Renal pelvis (tissue), 4 donors: ENCODE results near the gene SLC34A1. TPM values are rescaled to one million over a fixed set of nuclear protein-coding genes. Genes with fewer than 3 reads are reported as not detected.
"Not testable (repeated sequence)": the region's sequence is repeated elsewhere in the genome, so short reads cannot be mapped to it uniquely, and the experiment has no call there.

ENCODE experiments used
- DNase-seq: peaks from one replicate; pipeline ENCODE4 v3.0.0-alpha.2; 2013
- polyA plus RNA-seq, 3 donors: library from polyadenylated mRNA; unstranded; fragments of 120-200 nt; gene quantifications; one replicate each; pipeline ENCODE4 v1.2.1, GENCODE V29; 2013; ENCODE audit not compliant: insufficient read length in 3 of 3

SLC34A1 gene
- polyA plus RNA-seq, 3 donors, result 215 to 304 (median 249) TPM

DNA sequence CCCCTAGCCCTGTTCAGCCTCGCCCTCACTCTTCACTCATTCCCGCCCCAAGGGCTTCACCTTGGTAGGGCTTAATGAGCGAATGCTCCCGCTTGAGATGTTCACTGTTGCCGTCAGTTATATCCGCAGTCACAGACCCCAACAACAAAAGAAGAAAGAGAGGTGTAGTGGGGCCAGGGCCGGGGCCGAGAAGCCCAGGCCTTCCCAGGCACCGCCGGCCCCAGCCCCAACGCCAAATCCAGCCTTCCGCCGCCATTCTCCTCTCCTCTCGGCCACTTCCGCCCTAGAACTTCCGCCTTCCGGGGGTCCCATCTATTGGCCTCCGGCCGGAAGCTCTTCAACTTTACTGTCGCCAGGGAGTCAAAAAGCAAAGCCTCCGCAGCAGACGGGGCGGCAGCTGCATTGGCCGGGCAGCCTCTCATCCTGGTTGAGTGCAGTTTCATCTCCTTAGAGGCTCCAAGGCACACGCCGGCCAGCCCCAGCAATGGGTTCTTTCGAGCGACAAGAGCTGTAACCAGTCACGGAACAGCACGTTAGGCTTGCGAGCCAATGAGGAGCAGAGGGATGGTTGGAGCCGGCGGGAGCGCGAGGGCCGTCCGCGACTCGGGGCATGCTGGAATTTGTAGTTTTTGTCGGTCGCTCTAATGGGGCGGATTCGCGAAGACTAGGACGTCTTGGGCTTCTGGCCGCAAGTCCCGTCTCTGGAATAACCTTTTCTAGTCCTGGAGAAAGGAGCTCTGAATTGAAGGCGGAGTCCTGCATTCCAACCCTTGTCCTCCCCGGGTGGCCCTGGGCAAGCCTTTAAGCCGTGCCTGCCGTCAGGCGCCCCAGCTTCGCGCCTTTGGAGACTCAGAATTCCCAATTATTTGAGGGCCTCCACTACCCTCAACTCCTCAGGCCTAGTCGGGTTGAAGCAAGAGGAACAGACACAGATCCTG lies 32.6 kb upstream of the SLC34A1 start, which contains the start of gene LMAN2:
Gene LMAN2, minus strand, starts transcription at position 277 of the 938 bp plus-strand sequence. Its CDS starts 21 bp downstream, at position 256.
- peak; percentile 96 for DNase-seq

DNA sequence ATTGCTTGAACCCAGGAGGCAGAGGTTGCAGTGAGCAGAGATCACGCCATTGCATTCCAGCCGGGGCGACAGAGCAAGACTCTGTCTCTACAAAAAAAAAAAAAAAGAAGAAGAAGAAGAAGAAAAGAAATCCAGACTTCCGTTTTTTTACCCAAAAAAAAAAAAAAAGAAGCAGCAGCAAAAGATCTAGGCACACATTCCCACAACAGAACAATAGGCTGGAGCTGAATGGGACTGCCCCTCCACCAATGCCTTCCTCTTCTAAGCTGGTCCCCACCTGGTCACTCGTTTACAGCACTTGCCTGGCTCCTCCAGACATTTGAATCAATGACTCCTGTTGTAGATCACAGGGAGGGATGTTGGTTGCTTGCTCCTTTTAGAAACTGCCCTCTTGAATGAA lies 31.1 kb upstream of the SLC34A1 start:
- no peak for DNase-seq

DNA sequence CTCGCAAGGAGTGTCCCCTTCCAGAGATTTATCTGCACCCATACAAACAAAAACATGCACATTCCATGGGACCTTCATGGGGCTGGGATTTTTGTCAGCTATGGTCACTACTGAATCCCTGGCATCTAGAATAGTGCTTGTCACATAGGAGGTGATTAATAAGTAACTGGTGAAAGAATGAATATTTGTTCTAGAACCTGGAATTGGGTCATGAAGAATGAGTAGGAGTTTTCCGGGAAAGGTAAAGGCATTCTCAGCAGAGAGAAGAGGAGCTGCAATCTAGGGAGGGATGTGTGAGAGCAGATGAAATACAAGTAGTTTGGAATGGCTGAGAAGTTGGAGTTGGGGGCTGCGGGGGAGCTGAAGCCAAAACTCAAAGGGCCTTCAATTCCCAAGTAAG lies 30.0 kb upstream of the SLC34A1 start:
- no peak for DNase-seq

DNA sequence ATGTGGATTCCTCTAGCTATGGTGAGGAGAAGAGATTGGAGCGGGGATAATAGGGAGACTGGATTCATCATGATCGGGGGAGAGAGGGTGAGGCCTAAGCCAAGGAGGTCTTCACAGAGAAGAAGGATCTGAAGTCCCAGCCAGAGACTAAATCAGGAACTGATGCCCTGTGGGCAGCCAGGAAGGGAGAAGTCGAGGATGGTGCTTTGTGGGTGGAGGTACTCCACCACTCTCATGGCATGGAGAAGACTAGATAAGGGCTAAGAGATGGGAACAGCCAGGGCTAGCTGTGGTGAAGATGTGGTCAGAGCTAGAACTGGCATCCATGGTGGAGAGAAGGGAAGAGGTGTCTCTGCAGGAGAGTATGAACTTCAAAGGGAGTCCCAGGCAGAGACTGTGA lies 29.5 kb upstream of the SLC34A1 start:
- no peak for DNase-seq

DNA sequence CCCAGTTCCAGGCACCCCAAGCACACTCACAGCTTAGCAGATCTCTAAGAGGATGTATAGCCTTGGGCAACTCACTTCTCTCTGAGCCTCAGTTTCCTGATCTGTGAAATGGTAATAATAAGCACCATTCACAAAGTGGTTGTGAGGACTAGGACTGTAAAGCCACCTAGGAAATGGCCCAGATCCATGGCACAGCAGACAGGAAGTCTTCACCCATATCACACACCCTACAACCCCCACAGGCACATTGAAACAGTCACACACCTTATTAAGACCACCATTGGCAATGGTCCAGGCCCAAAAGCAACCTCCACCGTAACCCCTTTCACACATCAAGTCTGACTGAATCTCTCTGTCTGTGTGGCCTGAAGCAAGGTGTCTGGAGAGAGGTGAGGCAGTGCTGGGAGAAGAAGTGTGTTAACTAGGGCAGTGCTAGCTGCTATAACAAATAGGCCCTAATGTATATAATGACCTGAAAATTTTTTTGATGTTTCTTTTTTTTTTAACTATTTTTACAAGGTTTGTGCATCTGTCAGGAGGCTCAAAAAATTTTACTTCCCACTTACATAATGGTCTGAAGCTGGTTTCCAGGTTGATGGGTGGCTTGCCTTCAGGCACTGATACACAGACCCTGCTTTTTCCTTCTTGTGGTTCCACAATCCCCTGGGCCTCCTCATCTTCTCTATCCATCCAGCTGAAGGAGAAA lies 28.9 kb upstream of the SLC34A1 start:
- DNase-seq, result no peak

DNA sequence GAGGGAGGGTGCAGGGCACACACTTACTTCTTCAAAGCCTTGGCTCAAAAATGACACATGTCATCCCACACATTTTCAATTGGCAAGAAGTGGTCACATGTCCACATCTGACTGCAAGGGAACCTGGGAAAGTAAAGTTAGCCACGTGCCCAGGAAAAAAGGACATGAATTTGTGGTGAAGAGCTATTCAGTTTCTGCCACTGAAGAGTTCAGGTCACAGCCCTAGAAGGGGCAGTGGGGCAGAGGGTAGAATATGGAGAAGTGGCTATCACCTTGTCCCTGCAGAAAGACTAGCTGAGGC lies 28.4 kb upstream of the SLC34A1 start:
- DNase-seq, result no peak

DNA sequence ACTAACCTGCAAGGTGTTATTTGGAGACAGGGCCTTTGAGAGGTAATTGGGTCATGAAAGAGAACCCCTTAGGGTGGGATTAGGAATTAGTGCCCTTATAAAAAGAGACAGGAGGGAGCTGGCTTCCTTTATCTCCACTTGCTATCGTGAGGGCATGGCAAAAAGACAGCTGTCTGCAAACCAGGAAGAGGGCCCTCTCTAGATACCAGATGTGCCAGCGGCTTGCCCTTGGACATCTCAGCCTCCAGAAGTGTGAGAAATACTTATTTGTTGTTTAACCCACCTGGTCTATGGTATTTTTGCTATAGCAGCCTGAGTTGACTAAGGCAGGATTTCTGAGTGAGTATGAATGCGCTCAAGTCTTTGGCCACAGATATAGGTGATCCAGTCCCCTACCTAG lies 27.5 kb upstream of the SLC34A1 start:
- DNase-seq, result no peak

DNA sequence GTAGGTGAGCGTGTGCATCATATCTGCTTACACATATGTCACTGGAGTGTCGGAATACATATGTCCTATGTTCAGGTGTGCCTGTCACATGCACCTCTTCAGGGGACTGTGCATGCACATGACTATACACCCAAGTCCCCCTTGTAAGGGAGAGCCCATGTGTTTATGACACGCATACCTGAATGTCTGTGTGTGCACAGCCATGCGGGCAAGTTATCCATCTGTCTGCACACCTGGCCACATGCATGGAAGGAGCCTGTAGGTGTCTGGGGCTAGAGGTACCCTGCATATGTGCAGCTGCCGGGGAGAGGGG lies 27.1 kb upstream of the SLC34A1 start:
- DNase-seq, result no peak

DNA sequence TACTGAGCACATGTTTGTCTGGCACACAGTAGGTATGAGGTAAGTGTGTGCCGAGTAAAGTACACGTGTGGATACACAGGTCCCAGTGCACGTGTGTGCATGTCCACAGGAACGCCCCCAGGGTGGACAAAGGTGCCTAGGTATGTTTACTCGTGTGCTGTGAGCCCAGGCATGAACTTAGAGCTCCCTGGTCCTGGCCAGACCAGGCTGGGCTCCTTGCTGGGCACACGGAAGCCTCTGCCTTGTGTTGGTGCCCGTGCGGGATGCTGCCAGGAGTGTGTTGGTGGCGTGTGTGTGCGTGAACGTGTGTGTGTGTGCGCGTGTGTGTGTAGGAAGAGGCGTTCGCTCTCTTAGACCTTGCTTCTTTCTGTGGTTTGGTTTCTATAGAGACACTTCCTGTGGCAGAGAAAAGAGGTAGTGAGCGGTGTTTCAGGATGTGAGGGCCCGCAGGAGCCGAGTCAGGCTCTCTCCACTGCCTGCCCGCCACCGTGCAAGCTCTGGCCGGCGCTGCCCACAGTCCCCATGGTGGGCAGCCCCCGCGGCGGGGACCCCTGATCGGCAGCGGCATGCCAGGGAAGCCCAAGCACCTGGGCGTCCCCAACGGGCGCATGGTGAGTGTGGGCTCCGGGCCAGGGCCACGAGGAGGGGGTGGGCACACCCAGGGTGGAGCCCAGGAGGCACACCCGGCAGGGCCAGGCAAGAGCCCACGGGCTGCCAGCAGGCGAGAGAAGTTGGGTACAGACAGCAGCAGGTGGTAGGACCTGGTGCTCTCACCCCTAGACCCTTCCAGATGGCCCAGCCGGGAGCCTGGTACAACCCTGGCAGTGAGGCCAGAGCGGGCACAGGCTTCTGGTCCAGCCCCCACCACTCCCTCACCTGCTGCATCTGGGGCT lies 26.5 kb upstream of the SLC34A1 start, which contains the start of gene RGS14:
Gene RGS14, plus strand, starts transcription at position 466 of the 893 bp plus-strand sequence. Its CDS starts 101 bp downstream, at position 567.
- DNase-seq, result no peak

DNA sequence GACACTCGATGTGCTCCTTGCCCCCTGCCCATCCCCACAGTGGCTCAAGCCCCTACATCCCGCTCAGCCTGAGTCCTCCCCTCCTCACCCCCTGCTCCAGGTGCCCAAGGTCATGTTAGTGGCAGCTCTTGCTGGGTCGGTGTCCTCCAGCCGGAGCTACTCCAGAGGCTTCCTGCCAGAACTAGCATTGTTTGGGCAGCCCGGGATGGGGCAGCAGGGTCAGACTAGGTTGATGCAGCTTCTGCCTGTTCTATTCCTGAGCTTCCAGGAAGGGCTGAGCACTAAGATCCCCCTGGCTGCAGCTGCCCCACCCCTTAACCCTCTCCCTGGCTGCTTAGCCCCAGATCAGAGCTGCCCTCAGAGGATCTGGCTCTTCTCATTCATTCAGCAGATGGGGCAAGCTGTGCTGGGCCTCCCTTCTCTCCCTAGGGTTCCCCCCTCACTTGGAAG lies 25.8 kb upstream of the SLC34A1 start:
- no peak for DNase-seq

DNA sequence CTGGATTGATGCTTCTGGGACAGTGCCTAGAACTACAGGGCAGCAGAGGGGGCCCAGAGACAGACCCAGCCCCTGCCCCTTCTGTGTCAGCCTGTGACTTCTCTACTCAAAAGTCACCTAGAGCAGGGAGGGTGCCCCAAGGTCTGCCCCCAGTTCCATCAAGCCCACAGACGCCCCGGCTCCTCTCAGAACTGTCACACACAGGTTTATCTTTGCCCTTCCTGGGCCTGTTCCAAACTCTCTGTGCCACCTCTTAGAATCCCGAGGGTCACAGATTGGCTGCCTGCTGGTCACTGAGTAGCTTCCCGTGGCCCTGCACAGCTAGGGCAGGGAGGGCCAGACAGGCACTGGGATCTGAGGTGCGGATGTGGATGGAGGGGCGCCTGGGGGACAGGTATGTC lies 24.8 kb upstream of the SLC34A1 start:
- DNase-seq, result no peak

DNA sequence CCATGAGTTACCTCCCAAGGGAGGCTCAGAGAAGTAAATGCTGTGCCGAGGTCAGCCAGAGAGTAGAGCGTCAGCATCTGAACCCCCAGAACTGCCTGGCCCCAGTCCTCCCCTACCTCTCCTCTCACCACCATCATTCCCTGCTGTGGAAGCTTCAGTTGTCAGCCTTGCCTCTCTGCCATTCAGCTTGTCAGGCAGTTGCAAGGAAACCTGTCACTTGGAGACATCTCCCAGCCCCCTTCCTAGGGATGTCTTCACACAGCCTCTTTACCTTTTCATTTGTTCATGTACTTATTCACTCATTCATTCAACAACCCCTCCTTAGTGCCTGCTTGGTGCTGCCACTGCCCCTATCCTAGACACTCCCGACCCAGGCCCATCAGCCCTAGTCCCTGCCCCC lies 24.4 kb upstream of the SLC34A1 start:
- no peak for DNase-seq

DNA sequence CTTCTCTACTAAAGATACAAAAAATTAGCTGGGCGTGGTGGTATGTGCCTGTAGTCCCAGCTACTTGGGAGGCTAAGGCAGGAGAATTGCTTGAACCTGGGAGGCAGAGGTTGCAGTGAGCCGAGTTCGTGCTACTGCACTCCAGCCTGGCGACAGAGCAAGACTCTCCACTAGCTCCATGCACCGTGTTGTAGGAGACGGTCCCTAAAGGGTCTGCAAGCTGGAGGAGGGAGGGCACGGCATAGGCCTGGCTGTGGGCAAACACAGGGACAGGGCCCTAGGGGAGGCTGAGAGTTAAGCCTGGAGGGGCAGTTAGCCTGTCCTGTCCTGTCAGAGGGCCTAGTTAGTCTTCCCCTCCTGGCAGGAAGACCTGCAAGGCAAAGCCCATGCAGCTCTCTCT lies 23.5 kb upstream of the SLC34A1 start:
- not testable (repeated sequence) for DNase-seq

DNA sequence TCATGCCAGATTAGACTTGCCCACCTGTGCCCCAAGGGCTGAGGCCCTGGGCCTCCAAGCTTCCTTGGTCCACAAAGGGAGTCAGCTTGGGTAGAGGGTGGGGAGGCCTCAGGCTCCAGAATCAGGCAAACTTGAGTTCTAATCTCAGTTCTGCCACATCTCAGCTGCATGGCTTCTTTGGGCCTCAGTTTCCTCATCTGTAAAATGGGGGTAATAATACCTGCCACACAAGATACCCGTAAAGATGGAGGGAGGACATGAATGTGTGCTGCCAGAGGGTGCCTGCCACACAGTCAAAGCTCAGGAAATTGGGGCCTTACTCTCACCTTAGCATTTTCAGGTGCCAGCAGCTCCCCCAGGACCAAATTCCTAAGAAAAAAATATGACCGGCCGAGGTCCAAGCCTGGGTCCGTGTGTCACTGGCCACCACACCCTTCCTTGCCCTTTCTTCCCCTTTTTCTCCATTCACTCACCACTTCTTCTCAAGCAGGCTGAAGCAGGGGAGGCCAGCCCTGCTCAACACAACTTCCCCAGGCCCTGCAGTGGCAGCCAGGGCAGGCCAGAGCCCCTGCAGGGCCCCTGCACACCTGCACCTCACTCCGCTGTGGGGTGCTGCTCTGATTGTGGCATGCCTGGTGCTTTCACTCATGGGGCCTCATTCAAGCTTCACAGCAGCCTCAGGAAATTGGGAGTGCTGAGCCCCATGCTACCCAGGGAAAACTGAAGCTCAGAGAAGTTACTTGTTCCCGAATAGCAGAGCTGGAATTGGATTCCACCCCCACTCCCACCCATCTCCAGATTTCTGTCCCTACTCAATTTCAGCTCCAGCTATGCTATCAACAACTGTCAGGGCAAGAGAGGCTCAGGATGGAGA lies 22.6 kb upstream of the SLC34A1 start:
- DNase-seq, result no peak

DNA sequence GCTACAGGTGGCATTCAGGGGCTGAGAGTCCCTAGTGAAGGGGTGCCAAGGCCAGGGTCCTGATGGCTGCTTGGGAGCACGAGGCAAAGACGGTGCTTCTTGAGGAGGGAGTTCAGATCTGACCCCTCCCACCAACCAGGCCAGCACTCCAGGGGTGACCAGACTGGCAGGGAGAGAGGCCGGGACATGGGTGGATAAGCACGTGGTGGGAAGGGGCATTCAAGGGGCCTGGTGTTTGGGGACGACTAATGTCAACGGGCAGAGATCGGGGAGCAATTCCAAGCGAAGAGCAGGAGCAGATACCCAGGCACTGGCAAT lies 22.0 kb upstream of the SLC34A1 start:
- no peak for DNase-seq

DNA sequence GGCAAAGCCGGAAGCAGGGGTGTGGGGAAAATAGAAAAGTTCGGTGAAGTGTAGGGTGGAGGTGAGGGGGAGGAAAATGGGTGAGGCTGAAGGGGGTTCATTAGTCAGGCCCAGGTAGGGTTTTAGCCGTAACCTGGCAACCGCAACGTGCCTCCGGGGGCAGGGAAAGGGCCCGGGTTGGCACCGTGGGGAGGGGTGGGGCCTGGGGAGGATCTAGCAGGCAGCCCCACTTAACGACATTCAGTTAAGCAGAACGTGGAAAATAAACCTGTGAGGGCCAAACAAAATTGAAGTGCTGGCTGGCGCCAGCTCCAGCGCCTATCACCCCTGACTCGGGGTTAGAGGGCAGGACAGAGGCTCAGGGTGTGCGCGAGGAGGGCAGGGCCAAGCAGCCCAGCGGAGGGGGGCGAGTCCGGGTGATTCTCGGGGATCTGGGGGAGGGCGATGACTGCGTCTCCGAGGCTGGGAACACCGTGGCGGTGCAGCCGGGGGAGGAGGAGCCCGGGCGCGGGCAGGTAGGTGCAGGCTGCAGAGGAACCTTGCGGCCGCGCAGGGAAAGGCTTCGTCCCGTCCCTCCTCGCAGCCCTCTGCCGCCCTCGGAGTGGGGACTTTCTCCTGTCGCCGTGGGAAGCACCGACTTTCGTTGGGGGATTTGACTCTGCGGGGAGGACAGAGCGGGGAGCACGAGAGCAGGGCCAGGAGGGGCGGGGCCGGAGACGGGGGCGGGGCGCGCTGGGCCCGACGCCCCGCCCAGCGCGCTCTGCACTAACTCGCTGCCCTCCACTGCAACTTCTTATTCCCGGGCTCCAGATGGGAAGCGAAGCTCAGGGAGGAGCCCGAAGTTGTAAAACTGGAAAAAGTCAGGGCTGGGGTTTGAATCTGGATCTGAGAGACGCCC lies 21.4 kb upstream of the SLC34A1 start:
- no peak for DNase-seq

DNA sequence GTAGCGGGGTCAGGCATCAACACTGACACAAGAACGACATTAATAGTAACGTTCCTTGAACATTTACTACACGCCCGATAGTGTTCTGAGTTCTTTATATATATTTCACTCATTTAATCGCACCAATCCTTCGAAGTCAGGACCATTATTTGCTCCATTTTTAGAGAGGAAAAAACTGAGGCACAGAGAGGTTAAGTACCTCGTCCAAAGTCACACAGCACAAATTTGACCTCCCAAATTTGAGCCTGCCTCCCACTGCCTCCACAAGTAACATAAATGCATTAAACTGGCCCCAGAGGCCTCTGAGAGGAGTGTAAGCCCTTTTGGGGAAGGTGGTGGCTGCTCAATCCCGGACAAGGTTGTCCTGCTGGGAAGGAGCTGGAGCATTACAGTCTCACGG lies 20.7 kb upstream of the SLC34A1 start:
- DNase-seq, result no peak

DNA sequence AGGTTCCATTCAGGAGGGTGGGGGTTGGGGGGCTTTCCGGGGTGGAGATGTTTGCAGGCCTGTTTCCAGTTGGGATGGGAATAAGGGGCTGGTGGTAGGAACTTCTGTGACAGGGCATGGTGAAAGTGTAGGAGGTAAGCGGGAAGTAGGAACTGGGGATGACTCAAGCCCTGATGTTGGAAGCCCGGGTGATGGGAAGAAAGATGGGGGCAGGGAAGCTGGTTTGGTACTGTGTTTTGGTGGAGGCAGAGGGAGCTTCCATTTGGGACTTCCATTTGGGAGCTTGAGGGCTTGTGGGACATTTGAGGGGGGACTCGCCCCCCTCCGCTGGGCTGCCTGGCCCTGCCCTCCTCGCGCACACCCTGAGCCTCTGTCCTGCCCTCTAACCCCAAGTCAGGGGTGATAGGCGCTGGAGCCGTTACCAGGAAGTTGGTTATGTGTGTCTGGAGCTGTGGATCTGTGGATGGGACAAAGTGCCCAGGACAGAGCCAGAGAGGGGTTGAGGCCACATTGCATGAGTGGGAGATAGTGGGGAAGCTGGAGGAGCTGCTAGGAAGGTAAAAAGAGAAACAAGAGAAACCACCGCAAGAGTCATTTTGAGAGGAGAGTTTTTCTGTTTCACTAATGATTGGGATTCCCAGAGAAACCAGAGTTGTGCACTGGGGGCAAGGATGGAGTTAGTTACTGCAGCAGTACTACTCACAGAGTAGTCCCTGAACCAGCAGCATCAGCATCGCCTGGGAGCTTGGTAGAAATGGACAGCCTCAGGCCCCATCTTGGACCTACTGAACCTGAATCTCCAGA lies 19.9 kb upstream of the SLC34A1 start:
- no peak for DNase-seq

DNA sequence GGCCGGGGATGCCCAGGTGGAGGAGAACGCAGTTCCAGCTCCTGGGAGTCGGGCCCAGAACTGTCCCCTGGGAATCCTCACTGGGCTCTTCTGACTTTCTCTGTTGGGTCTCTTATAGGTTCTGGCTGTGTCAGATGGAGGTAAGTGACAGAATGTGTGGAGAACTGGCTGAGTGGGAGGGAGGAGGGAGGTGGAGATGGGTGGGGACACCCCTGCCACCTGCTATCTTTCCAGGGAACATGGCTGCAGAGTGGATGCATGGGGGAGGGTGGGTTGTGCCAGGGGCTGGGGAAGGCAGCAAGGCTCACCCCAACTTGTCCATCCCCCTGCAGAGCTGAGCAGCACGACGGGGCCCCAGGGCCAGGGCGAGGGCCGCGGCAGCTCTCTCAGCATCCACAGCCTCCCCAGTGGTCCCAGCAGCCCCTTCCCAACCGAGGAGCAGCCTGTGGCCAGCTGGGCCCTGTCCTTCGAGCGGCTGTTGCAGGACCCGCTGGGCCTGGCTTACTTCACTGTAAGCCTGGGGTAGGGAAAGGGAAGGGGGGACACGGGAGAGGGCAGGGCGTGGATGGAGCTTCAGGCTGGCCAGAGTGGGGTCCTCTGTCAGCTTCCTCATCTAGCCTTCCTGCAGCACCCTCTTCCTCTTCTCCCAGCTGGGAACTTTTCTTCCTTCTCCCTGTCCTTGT lies 18.2 kb upstream of the SLC34A1 start:
- no peak for DNase-seq
